Esophagus muscularis mucosa (tissue), 4 donors: ENCODE results near the gene LRMDA. TPM values are rescaled to one million over a fixed set of nuclear protein-coding genes. Genes with fewer than 3 reads are reported as not detected.
A peak's percentile ranks its signal among the peaks of the same experiment; 100 is the strongest.

Source experiments
- DNase-seq: peaks from one replicate; pipeline ENCODE4 v3.0.0-alpha.2; 2017; ENCODE audit errors: extremely low spot score
- H3K27ac ChIP-seq, 4 donors: fragments of 200-600 bp; sonication (generic); replicated peaks in 1 of 4; 1 replicate in 3 of 4; 2 replicates in 1 of 4; pipeline ENCODE4 v1.5.1; 2016 to 2019; ENCODE audit warnings: mild to moderate bottlenecking in 1 of 4
- H3K27me3 ChIP-seq, 4 donors: fragments of 200-600 bp; sonication (generic); one replicate each; pipeline versions ENCODE4 v1.5.1 to v1.6.0; 2016 to 2019
- H3K36me3 ChIP-seq, 4 donors: fragments of 200-600 bp; sonication (generic); one replicate each; pipeline ENCODE4 v1.5.1; 2016 to 2019
- H3K4me1 ChIP-seq, 4 donors: fragments of 200-600 bp; sonication (generic); one replicate each; pipeline ENCODE4 v1.5.1; 2016 to 2019
- H3K4me3 ChIP-seq, 4 donors: fragments of 200-600 bp; sonication (generic); 1 replicate in 2 of 4; 2 replicates in 2 of 4; pipeline ENCODE4 v1.5.1; 2016 to 2019; ENCODE audit warnings: mild to moderate bottlenecking in 4 of 4, moderate library complexity in 1 of 4
- H3K9me3 ChIP-seq, 4 donors: fragments of 200-600 bp; sonication (generic); 1 replicate in 3 of 4; 2 replicates in 1 of 4; pipeline ENCODE4 v1.5.1; 2016 to 2019
- CTCF ChIP-seq, 3 experiments: fragments of 200-600 bp in 2 of 3; fragments of 450-650 bp in 1 of 3; sonication (generic) in 2 of 3; IDR thresholded peaks; one replicate each; pipeline ENCODE4 v1.5.1; 2017 to 2019; ENCODE audit warnings: antibody characterized with exemption in 3 of 3, mild to moderate bottlenecking in 2 of 3, moderate library complexity in 1 of 3
- EP300 ChIP-seq: sonication (generic); formaldehyde crosslinking; IDR thresholded peaks from one replicate; pipeline ENCODE4 v1.6.1; 2017; ENCODE audit warnings: antibody characterized with exemption
- POLR2A ChIP-seq: fragments of 450-650 bp; IDR thresholded peaks from one replicate; pipeline ENCODE4 v1.6.1; 2017; ENCODE audit warnings: antibody characterized with exemption, moderate library complexity, mild to moderate bottlenecking, low read depth
- POLR2AphosphoS5 ChIP-seq, 2 donors: sonication (generic); formaldehyde crosslinking; IDR thresholded peaks; one replicate each; pipeline ENCODE4 v1.6.1; 2017; ENCODE audit warnings: antibody characterized with exemption in 2 of 2
- WGBS: methylation state at CpG from one replicate; pipeline ENCODE4 v1.1.5; 2018; 5-methylcytosine and 5-hydroxymethylcytosine counted together
- intact Hi-C: fragments of 100-400 bp; cut with DNase I; formaldehyde crosslinking; loops from one replicate; pipeline ENCODE4 v1.15.1; 2023
- total RNA-seq, 4 donors: library from RNA; depleted of rRNA; stranded (reverse); fragments of >200 nt; gene quantifications; one replicate each; pipeline versions ENCODE4 v1.1.0 to v1.2.1, GENCODE V29; 2016

Gene LRMDA
- total RNA-seq, 4 donors from 2014 or later: 14.3 to 34.9 (median 26.5) TPM

GRCh38 chr10:75465450-75465827, 34.0 kb downstream of the LRMDA start:
- no peak overlapping the region for H3K27ac ChIP-seq
- no peak overlapping the region for H3K4me3 ChIP-seq
- no peaks in the 10 kb centered on the region for H3K36me3 ChIP-seq
- peaks cover 17 to 41% (median 35%) of the 10 kb centered on the region in 4 donors for H3K4me1 ChIP-seq
- no peaks in the 10 kb centered on the region for H3K27me3 ChIP-seq
- TF ChIP-seq POLR2A (no peak), CTCF (IDR thresholded peaks at IDR 0.05) (no peak), POLR2AphosphoS5 (IDR thresholded peaks at IDR 0.05) (no peak)
- 96% methylated on average over 6 of the region's 6 CpGs for WGBS
- peak; percentile 7 for DNase-seq
- H3K9me3 ChIP-seq: no peaks in the 10 kb centered on the region
- intact Hi-C loops: no loop called here

- Histone ChIP-seq H3K4me1 (peaks cover 21 to 47% (median 41%) of the 10 kb centered on the region in 4 donors), H3K4me3 (no peak overlapping the region), H3K9me3 (no peaks in the 10 kb centered on the region), H3K36me3 (no peaks in the 10 kb centered on the region), H3K27me3 (no peaks in the 10 kb centered on the region), H3K27ac (no peak overlapping the region)
- DNase-seq: peak; percentile 24
- intact Hi-C loops: no loop called here
- TF ChIP-seq EP300: no peak
- no peak for TF ChIP-seq CTCF (IDR thresholded peaks at IDR 0.05)
- no peak for TF ChIP-seq POLR2AphosphoS5 (IDR thresholded peaks at IDR 0.05)
- no peak for TF ChIP-seq POLR2A
- 96% methylated on average over 4 of the region's 4 CpGs for WGBS
Measured at GRCh38 chr10:75466001-75466400, 34.6 kb downstream of the LRMDA start.

GRCh38 chr10:75466886-75467285, 35.5 kb downstream of the LRMDA start:
- 91% methylated on average over 6 of the region's 6 CpGs for WGBS
- TF ChIP-seq POLR2AphosphoS5 (IDR thresholded peaks at IDR 0.05) (no peak), CTCF (IDR thresholded peaks at IDR 0.05) (no peak), POLR2A (no peak), EP300 (no peak)
- Histone ChIP-seq H3K4me3 (no peak overlapping the region), H3K36me3 (no peaks in the 10 kb centered on the region), H3K4me1 (peaks cover 24 to 55% (median 49%) of the 10 kb centered on the region in 4 donors), H3K27ac (no peak overlapping the region), H3K9me3 (no peaks in the 10 kb centered on the region), H3K27me3 (no peaks in the 10 kb centered on the region)
- intact Hi-C loops: no loop called here
- DNase-seq: peak; percentile 53

GRCh38 chr10:75468612-75469005, 37.2 kb downstream of the LRMDA start:
- Histone ChIP-seq H3K27ac (peak overlapping the region; percentile 15 to 60 (median 37)), H3K4me3 (no peak overlapping the region), H3K27me3 (no peaks in the 10 kb centered on the region), H3K4me1 (peaks cover 24 to 55% (median 52%) of the 10 kb centered on the region in 4 donors), H3K36me3 (no peaks in the 10 kb centered on the region), H3K9me3 (no peaks in the 10 kb centered on the region)
- TF ChIP-seq EP300 (no peak), POLR2AphosphoS5 (IDR thresholded peaks at IDR 0.05) (no peak), POLR2A (no peak), CTCF (IDR thresholded peaks at IDR 0.05) (no peak)
- intact Hi-C loops: no loop called here
- no peak for DNase-seq
- 68% methylated on average over 7 of the region's 7 CpGs for WGBS

- no peaks in the 10 kb centered on the region for H3K9me3 ChIP-seq
- H3K4me3 ChIP-seq: no peak overlapping the region
- intact Hi-C loops: no loop called here
- no peak for DNase-seq
- H3K27me3 ChIP-seq: no peaks in the 10 kb centered on the region
- peak overlapping the region; percentile 15 to 66 (median 42) for H3K27ac ChIP-seq
- H3K4me1 ChIP-seq: peaks cover 24 to 54% (median 52%) of the 10 kb centered on the region in 4 donors
- whole genome bisulfite sequencing: 32% methylated on average over 3 of the region's 3 CpGs
- no peak for TF ChIP-seq POLR2A
- no peak for TF ChIP-seq EP300
- no peak for TF ChIP-seq CTCF (IDR thresholded peaks at IDR 0.05)
- peak; percentile 44 to 86 for TF ChIP-seq POLR2AphosphoS5 (IDR thresholded peaks at IDR 0.05)
- H3K36me3 ChIP-seq: no peaks in the 10 kb centered on the region
Measured at GRCh38 chr10:75469006-75469616, 37.7 kb downstream of the LRMDA start.
